RWPE2 (cell line): ENCODE results near the gene STK33.

ENCODE experiments used
- ATAC-seq: fragments of 200-7000 bp; cut with Tn5 transposase; 3 replicates; pipeline ENCODE4 v1.9.1; 2021; ENCODE audit warnings: low read depth
- DNase-seq: peaks from one replicate; pipeline ENCODE4 v3.0.0-alpha.2; 2020; ENCODE audit warnings: low spot score
- H3K27ac ChIP-seq: fragments of 450-650 bp; 2 replicates; pipeline ENCODE4 v1.5.1; 2017; ENCODE audit warnings: mild to moderate bottlenecking; ENCODE audit not compliant: poor library complexity, severe bottlenecking
- H3K27me3 ChIP-seq: fragments of 250-450 bp; sonication (Bioruptor Pico); 2 replicates; pipeline ENCODE4 v1.5.1; 2021; ENCODE audit warnings: mild to moderate bottlenecking, moderate library complexity; ENCODE audit not compliant: insufficient read depth, poor library complexity, severe bottlenecking
- H3K36me3 ChIP-seq: fragments of 250-450 bp; sonication (Bioruptor Pico); 2 replicates; pipeline ENCODE4 v1.5.1; 2020; ENCODE audit warnings: low read depth, mild to moderate bottlenecking, moderate library complexity
- H3K4me1 ChIP-seq: fragments of 250-450 bp; sonication (Bioruptor Pico); 2 replicates; pipeline ENCODE4 v1.5.1; 2021; ENCODE audit warnings: mild to moderate bottlenecking, moderate library complexity; ENCODE audit not compliant: insufficient read depth, poor library complexity, severe bottlenecking
- H3K4me3 ChIP-seq: fragments of 250-450 bp; sonication (Bioruptor Pico); 2 replicates; pipeline ENCODE4 v1.5.1; 2021; ENCODE audit warnings: mild to moderate bottlenecking, moderate library complexity; ENCODE audit not compliant: severe bottlenecking
- H3K9me3 ChIP-seq: fragments of 250-450 bp; sonication (Bioruptor Pico); 2 replicates; pipeline ENCODE4 v1.5.1; 2021; ENCODE audit warnings: mild to moderate bottlenecking, moderate library complexity; ENCODE audit not compliant: severe bottlenecking
- TF ChIP-seq, protein P1 (sequence below): fragments of 450-650 bp; IDR thresholded peaks from one replicate; pipeline ENCODE4 v1.5.1; 2017; ENCODE audit warnings: mild to moderate bottlenecking, moderate library complexity; ENCODE audit not compliant: poor library complexity, severe bottlenecking

STK33 gene

GRCh38 chr11:8586184-8586583 is 7.8 kb downstream of the STK33 start:
- Histone ChIP-seq H3K9me3 (no peaks in the 10 kb centered on the region), H3K4me3 (no peak overlapping the region), H3K27me3 (no peaks in the 10 kb centered on the region), H3K36me3 (no peaks in the 10 kb centered on the region), H3K4me1 (no peaks in the 10 kb centered on the region), H3K27ac (no peak overlapping the region)
- no peak for DNase-seq
- ATAC-seq: no peak
- TF ChIP-seq, protein P1, sequence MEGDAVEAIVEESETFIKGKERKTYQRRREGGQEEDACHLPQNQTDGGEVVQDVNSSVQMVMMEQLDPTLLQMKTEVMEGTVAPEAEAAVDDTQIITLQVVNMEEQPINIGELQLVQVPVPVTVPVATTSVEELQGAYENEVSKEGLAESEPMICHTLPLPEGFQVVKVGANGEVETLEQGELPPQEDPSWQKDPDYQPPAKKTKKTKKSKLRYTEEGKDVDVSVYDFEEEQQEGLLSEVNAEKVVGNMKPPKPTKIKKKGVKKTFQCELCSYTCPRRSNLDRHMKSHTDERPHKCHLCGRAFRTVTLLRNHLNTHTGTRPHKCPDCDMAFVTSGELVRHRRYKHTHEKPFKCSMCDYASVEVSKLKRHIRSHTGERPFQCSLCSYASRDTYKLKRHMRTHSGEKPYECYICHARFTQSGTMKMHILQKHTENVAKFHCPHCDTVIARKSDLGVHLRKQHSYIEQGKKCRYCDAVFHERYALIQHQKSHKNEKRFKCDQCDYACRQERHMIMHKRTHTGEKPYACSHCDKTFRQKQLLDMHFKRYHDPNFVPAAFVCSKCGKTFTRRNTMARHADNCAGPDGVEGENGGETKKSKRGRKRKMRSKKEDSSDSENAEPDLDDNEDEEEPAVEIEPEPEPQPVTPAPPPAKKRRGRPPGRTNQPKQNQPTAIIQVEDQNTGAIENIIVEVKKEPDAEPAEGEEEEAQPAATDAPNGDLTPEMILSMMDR: no peak

- Histone ChIP-seq H3K27me3 (no peaks in the 10 kb centered on the region), H3K9me3 (no peaks in the 10 kb centered on the region), H3K4me3 (no peak overlapping the region), H3K27ac (no peak overlapping the region), H3K36me3 (no peaks in the 10 kb centered on the region), H3K4me1 (no peaks in the 10 kb centered on the region)
- DNase-seq (no peak), ATAC-seq (no peak)
- TF ChIP-seq, protein P1: no peak
These were observed 9.5 kb downstream of the STK33 start for GRCh38 chr11:8584511-8584910.

DNA sequence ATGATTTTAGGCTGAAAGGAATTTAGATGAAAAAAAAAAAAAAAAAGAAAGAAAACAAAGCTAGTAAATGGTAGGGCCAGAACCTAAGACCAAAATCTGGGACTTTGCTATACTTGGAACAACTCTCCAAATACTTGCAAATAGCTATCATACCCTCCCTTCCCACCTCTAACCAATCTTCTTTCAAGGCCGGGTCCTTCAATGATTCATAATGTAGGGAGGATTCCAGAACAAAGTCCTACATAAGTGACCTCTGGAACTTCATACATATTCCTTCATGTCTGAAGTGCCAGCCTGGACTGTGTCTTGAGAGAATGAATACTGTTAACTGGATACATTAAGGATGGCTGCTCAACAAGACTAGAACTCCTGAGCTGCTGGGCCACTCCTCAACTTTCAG is 9.9 kb downstream of the STK33 start:
- TF ChIP-seq, protein P1: no peak
- Histone ChIP-seq H3K9me3 (no peaks in the 10 kb centered on the region), H3K27me3 (no peaks in the 10 kb centered on the region), H3K4me1 (no peaks in the 10 kb centered on the region), H3K4me3 (no peak overlapping the region), H3K36me3 (no peaks in the 10 kb centered on the region), H3K27ac (no peak overlapping the region)
- ATAC-seq: no peak
- no peak for DNase-seq

- H3K9me3 ChIP-seq: no peaks in the 10 kb centered on the region
- ATAC-seq (no peak; the same call in 2 of the 3 replicates), DNase-seq (no peak)
- no peaks in the 10 kb centered on the region for H3K4me1 ChIP-seq
- TF ChIP-seq, protein P1: no peak
- H3K4me3 ChIP-seq: no peak overlapping the region
- no peak overlapping the region for H3K27ac ChIP-seq
- no peaks in the 10 kb centered on the region for H3K27me3 ChIP-seq
- no peaks in the 10 kb centered on the region for H3K36me3 ChIP-seq
These were observed 12.7 kb downstream of the STK33 start for GRCh38 chr11:8581300-8581699.

GRCh38 chr11:8577791-8578581 is 16.0 kb downstream of the STK33 start:
- Histone ChIP-seq H3K27me3 (no peaks in the 10 kb centered on the region), H3K36me3 (no peaks in the 10 kb centered on the region), H3K9me3 (no peaks in the 10 kb centered on the region), H3K27ac (no peak overlapping the region), H3K4me1 (no peaks in the 10 kb centered on the region), H3K4me3 (no peak overlapping the region)
- no peak for DNase-seq
- TF ChIP-seq, protein P1: no peak
- ATAC-seq: peak; percentile 51; the same call in 2 of the 3 replicates
